Ishikawa (cell line): ENCODE results near the gene RGSL1.

ENCODE experiments used
- CEBPB ChIP-seq: IDR thresholded peaks from 2 replicates; pipeline ENCODE4 v1.6.1; 2012
- NFIC ChIP-seq: IDR thresholded peaks from 2 replicates; pipeline ENCODE4 v1.6.1; 2012
- RAD21 ChIP-seq: IDR thresholded peaks from 2 replicates; pipeline ENCODE4 v1.6.1; 2012; ENCODE audit warnings: low read depth
- TAF1 ChIP-seq: IDR thresholded peaks from 2 replicates; pipeline ENCODE4 v1.6.1; 2012; ENCODE audit warnings: low read depth, mild to moderate bottlenecking

DNA sequence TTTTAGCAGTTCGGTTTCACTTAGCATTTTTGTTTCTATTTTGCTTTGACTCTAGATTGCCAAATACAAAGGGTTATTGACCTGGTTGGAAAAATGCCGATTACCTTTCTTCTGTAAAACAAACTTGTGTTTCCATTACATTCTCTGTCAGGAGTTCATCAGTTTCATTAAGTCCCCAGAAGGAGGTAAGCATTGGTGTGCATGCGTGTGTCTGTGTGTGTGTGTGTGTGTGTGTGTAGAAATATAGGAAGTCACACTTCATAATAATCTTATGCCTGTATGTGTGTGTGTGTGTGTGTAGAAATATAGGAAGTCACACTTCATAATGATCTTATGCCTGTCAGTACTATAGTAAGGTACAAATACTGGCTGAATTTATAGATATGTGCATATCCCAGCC is 10.0 kb downstream of the RGSL1 start:
- no peak for TF ChIP-seq RAD21
- TF ChIP-seq CEBPB: no peak
- no peak for TF ChIP-seq TAF1
- TF ChIP-seq NFIC: no peak
